Loucy (cell line): Measurements from ENCODE around the gene HRH2.

Experiments
- H2AFZ ChIP-seq: fragments of 200-600 bp; sonication (generic); 2 replicates; pipeline ENCODE4 v1.6.0; 2016; ENCODE audit warnings: antibody characterized with exemption, mild to moderate bottlenecking, low read length, moderate library complexity
- H3F3A ChIP-seq: fragments of 200-600 bp; 2 replicates; pipeline ENCODE4 v1.6.0; 2016; ENCODE audit warnings: antibody characterized with exemption, low read depth, mild to moderate bottlenecking
- H3K27me3 ChIP-seq: fragments of 200-600 bp; sonication (generic); 2 replicates; pipeline ENCODE4 v1.6.1; 2014; ENCODE audit warnings: low read length, mild to moderate bottlenecking; ENCODE audit not compliant: insufficient read depth, poor library complexity, severe bottlenecking
- H3K36me3 ChIP-seq: fragments of 200-600 bp; sonication (generic); 2 replicates; pipeline ENCODE4 v1.6.1; 2016; ENCODE audit warnings: low read length; ENCODE audit not compliant: insufficient read depth
- H3K4me1 ChIP-seq: fragments of 200-600 bp; sonication (generic); 2 replicates; pipeline ENCODE4 v1.5.1; 2014; ENCODE audit warnings: low read length, mild to moderate bottlenecking; ENCODE audit not compliant: insufficient read depth, poor library complexity, severe bottlenecking
- H3K4me2 ChIP-seq: fragments of 200-600 bp; sonication (generic); 2 replicates; pipeline ENCODE4 v1.6.0; 2014; ENCODE audit warnings: antibody characterized with exemption, low read length, low read depth, mild to moderate bottlenecking; ENCODE audit not compliant: poor library complexity, severe bottlenecking
- H3K4me3 ChIP-seq: fragments of 200-600 bp; sonication (generic); 2 replicates; pipeline ENCODE4 v1.5.1; 2014; ENCODE audit warnings: low read length, mild to moderate bottlenecking, mixed read lengths; ENCODE audit not compliant: poor library complexity, severe bottlenecking
- H3K79me2 ChIP-seq: fragments of 200-600 bp; sonication (generic); 2 replicates; pipeline ENCODE4 v1.6.1; 2014; ENCODE audit warnings: low read length; ENCODE audit not compliant: insufficient read depth
- H3K9ac ChIP-seq: fragments of 200-600 bp; sonication (generic); 2 replicates; pipeline ENCODE4 v1.6.0; 2014; ENCODE audit warnings: mild to moderate bottlenecking, low read depth, low read length, moderate library complexity; ENCODE audit not compliant: poor library complexity, severe bottlenecking
- H3K9me2 ChIP-seq: fragments of 200-600 bp; sonication (generic); replicated peaks from 2 replicates; pipeline ENCODE4 v1.6.1; 2016; ENCODE audit warnings: low read depth, low read length, mixed read lengths
- H3K9me3 ChIP-seq: fragments of 200-600 bp; sonication (generic); 2 replicates; pipeline ENCODE4 v1.6.1; 2014; ENCODE audit warnings: mild to moderate bottlenecking, antibody characterized with exemption, low read length, low read depth; ENCODE audit not compliant: insufficient read depth
- H4K20me1 ChIP-seq: fragments of 200-600 bp; sonication (generic); 2 replicates; pipeline ENCODE4 v1.6.0; 2014; ENCODE audit warnings: antibody characterized with exemption, low read length, mild to moderate bottlenecking; ENCODE audit not compliant: insufficient read depth, poor library complexity, severe bottlenecking
- EZH2phosphoT487 ChIP-seq: fragments of 200-600 bp; IDR thresholded peaks from 2 replicates; pipeline ENCODE4 v1.6.1; 2018; ENCODE audit warnings: antibody characterized with exemption, mild to moderate bottlenecking, moderate library complexity, borderline replicate concordance
- TF ChIP-seq, protein P1 (sequence below): fragments of 200-600 bp; sonication (generic); conservative IDR thresholded peaks from 2 replicates; pipeline ENCODE4 v1.5.1; 2014; ENCODE audit warnings: mild to moderate bottlenecking, antibody characterized with exemption, low read length

HRH2 gene

DNA sequence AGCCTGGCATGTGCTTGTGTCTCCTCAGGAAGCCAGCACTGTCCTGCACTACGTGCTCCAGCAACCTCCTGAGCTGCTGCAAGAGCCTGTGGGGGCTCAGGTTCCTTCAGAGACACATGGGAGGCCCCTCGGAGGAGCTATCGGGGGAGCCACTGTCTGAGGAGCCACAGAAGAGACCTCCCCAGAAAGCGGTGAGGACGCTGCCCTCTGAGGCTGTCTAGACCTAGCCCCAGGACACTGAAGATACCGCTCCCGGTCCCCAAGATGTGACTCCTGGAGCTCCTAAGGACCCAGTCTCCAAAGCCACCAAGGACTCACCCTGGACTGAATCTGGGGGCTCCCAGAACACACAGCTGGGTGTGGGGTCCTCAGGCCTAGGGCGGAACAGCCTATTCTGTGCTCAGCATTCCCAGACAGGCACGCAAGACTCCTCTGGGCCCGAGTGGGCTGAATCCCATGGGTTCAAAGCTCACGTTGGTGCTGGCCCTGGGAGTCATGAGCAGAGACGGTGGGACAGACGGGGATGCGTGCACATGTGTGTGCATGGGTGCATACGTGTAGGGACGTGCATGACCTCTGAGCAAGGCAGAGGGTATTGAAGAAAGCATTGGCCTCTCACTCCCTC lies 50.0 kb downstream of the HRH2 start:
- Histone ChIP-seq H3K36me3 (no peaks in the 10 kb centered on the region), H3K27me3 (no peaks in the 10 kb centered on the region), H2AFZ (no peak overlapping the region), H3K79me2 (no peaks in the 10 kb centered on the region), H3K9me2 (no peaks in the 10 kb centered on the region), H3K4me1 (peaks cover 13% of the 10 kb centered on the region), H3K9me3 (no peaks in the 10 kb centered on the region), H4K20me1 (no peaks in the 10 kb centered on the region), H3K4me3 (no peak overlapping the region), H3F3A (no peaks in the 10 kb centered on the region), H3K4me2 (no peak overlapping the region), H3K9ac (no peak overlapping the region)
- TF ChIP-seq, protein P1, sequence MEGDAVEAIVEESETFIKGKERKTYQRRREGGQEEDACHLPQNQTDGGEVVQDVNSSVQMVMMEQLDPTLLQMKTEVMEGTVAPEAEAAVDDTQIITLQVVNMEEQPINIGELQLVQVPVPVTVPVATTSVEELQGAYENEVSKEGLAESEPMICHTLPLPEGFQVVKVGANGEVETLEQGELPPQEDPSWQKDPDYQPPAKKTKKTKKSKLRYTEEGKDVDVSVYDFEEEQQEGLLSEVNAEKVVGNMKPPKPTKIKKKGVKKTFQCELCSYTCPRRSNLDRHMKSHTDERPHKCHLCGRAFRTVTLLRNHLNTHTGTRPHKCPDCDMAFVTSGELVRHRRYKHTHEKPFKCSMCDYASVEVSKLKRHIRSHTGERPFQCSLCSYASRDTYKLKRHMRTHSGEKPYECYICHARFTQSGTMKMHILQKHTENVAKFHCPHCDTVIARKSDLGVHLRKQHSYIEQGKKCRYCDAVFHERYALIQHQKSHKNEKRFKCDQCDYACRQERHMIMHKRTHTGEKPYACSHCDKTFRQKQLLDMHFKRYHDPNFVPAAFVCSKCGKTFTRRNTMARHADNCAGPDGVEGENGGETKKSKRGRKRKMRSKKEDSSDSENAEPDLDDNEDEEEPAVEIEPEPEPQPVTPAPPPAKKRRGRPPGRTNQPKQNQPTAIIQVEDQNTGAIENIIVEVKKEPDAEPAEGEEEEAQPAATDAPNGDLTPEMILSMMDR = no peak
- no peak for TF ChIP-seq EZH2phosphoT487

DNA sequence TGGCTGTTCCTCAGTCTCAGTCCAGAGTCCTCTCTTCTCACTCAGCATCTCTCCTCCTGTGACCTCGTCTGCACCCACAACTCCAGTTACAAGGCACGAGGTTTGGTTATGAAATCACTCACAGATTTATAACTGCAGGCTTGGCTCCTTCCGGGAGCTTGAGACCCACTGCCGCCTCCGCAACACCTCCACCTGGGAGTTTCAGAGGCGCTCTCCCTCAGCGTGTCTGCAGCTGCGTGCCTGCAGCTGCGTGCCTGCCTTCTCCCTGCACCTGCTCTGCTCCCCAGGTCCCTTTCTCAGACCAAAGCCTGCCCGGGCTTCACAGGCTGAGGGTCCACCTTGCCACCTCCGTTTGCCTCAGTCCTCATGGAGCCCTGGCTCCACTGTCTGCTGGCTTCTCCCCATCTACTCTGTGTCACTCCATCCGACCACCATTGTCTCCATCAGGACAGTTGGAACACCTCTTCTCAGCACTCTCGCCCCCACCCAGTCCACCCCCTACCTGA lies 51.5 kb downstream of the HRH2 start:
- no peak overlapping the region for H3K4me2 ChIP-seq
- TF ChIP-seq EZH2phosphoT487 = no peak
- TF ChIP-seq, protein P1 = no peak
- H3K9me2 ChIP-seq = no peaks in the 10 kb centered on the region
- H4K20me1 ChIP-seq = no peaks in the 10 kb centered on the region
- H3K9ac ChIP-seq = no peak overlapping the region
- H3F3A ChIP-seq = no peaks in the 10 kb centered on the region
- no peaks in the 10 kb centered on the region for H3K79me2 ChIP-seq
- H2AFZ ChIP-seq = no peak overlapping the region
- H3K4me3 ChIP-seq = no peak overlapping the region
- no peaks in the 10 kb centered on the region for H3K9me3 ChIP-seq
- no peaks in the 10 kb centered on the region for H3K27me3 ChIP-seq
- peaks cover 22% of the 10 kb centered on the region for H3K4me1 ChIP-seq
- no peaks in the 10 kb centered on the region for H3K36me3 ChIP-seq

DNA sequence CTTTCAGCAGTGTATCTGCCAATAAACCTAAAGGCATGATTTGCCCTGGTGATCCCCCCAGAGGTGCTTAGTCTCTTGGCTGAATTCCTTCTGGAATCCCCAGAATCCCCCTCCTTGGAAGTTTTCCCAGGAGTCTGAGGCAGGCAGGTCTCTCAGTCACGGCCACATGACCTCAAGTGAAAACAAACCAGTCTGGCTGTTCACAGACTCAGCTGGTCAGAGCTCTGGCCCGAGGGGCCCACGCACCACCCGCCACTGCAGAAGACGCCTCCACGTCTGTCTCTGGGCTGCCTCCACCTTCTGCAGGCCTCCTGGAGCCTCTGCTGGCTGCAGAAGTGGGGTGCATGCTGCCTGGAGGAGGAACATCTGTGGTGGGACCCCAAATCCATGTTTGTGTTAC lies 52.5 kb downstream of the HRH2 start:
- Histone ChIP-seq H3K27me3 (no peaks in the 10 kb centered on the region), H3K4me3 (no peak overlapping the region), H3F3A (no peaks in the 10 kb centered on the region), H3K36me3 (no peaks in the 10 kb centered on the region), H2AFZ (no peak overlapping the region), H3K4me1 (peaks cover 22% of the 10 kb centered on the region), H3K9me2 (no peaks in the 10 kb centered on the region), H3K79me2 (no peaks in the 10 kb centered on the region), H4K20me1 (no peaks in the 10 kb centered on the region), H3K9ac (no peak overlapping the region), H3K9me3 (no peaks in the 10 kb centered on the region), H3K4me2 (no peak overlapping the region)
- TF ChIP-seq, protein P1 = no peak
- TF ChIP-seq EZH2phosphoT487 = no peak
